Erythroblast (primary cell): ENCODE data around the gene SENP5.

Experiments used
- DNase-seq, 2 experiments: peaks; one replicate each; lab custom pipeline; 2025; lab: John Stamatoyannopoulos, UW
- GATA1 ChIP-seq: IDR thresholded peaks from 2 replicates; pipeline ENCODE4 v1.6.1; 2011; ENCODE audit warnings: low read depth, mild to moderate bottlenecking, control low read depth, low read length, moderate library complexity
- POLR2A ChIP-seq: IDR thresholded peaks from 2 replicates; pipeline ENCODE4 v1.6.1; 2011; ENCODE audit warnings: mild to moderate bottlenecking, low read length

The SENP5 gene

GRCh38 chr3:196966526-196967401, 99.0 kb downstream of the SENP5 start:
- DNase-seq = no peak
- TF ChIP-seq GATA1 = no peak
- no peak for TF ChIP-seq POLR2A

- DNase-seq = no peak
- TF ChIP-seq GATA1 = no peak
- TF ChIP-seq POLR2A = no peak
Observed at GRCh38 chr3:196967412-196968232, 99.9 kb downstream of the SENP5 start.

- TF ChIP-seq GATA1 = no peak
- no peak for TF ChIP-seq POLR2A
- peak; percentile 73 to 80 for DNase-seq
Observed at GRCh38 chr3:196968233-196969133, 100.8 kb downstream of the SENP5 start, which contains the start of gene PIGZ. Gene PIGZ (minus strand): TSS chr3:196968833. CDS start chr3:196952031, 16,802 bp downstream.

GRCh38 chr3:196969134-196969659, 101.5 kb downstream of the SENP5 start:
- peak; percentile 58 to 62 for DNase-seq
- TF ChIP-seq GATA1 = no peak
- no peak for TF ChIP-seq POLR2A

- TF ChIP-seq GATA1 (no peak), POLR2A (peak; percentile 44)
- DNase-seq = peak; percentile 83 to 90
Observed at GRCh38 chr3:196969660-196970546, 102.2 kb downstream of the SENP5 start.

- DNase-seq = no peak
Observed at GRCh38 chr3:196970547-196971093, 102.9 kb downstream of the SENP5 start.

GRCh38 chr3:196971094-196971698, 103.5 kb downstream of the SENP5 start:
- peak; percentile 66 to 88 for DNase-seq
- no peak for TF ChIP-seq GATA1

More at GRCh38 chr3:196970547-196971093, 102.9 kb downstream of the SENP5 start:
- no peak for TF ChIP-seq GATA1
- TF ChIP-seq POLR2A = no peak

- TF ChIP-seq POLR2A (no peak), GATA1 (no peak)
- no peak for DNase-seq
Observed at GRCh38 chr3:196974661-196975060, 106.9 kb downstream of the SENP5 start.

- DNase-seq = no peak
- TF ChIP-seq GATA1 (no peak), POLR2A (no peak)
Observed at GRCh38 chr3:196975349-196975748, 107.6 kb downstream of the SENP5 start.

GRCh38 chr3:196976941-196977340, 109.2 kb downstream of the SENP5 start:
- no peak for DNase-seq
- no peak for TF ChIP-seq POLR2A
- no peak for TF ChIP-seq GATA1

GRCh38 chr3:196979545-196979944, 111.8 kb downstream of the SENP5 start:
- no peak for DNase-seq
- no peak for TF ChIP-seq GATA1
- no peak for TF ChIP-seq POLR2A
